NT2/D1 (cell line): ENCODE data around the gene TUBGCP4.

ENCODE experiments used
- SUZ12 ChIP-seq: IDR thresholded peaks from 2 replicates; pipeline ENCODE4 v1.6.1; 2011; ENCODE audit not compliant: insufficient read length, insufficient read depth; ENCODE audit errors: extremely low read depth
- YY1 ChIP-seq: IDR thresholded peaks from 2 replicates; pipeline ENCODE4 v1.6.1; 2011; ENCODE audit not compliant: insufficient read length, insufficient read depth

- TF ChIP-seq YY1 (no peak), SUZ12 (no peak)
Observed at GRCh38 chr15:43420876-43421275, 50.0 kb downstream of the TUBGCP4 start.
